MG63 (cell line): ENCODE results near the gene HRH1. TPM values are rescaled to one million over a fixed set of nuclear protein-coding genes. Genes with fewer than 3 reads are reported as not detected.
"Not testable (repeated sequence)": the region's sequence is repeated elsewhere in the genome, so short reads cannot be mapped to it uniquely, and the experiment has no call there.

Experiments
- DNase-seq: peaks from one replicate; pipeline ENCODE4 v3.0.0-alpha.2; 2020
- H3K27me3 ChIP-seq: fragments of 250-450 bp; sonication (Bioruptor Pico); 2 replicates; pipeline ENCODE4 v1.5.1; 2020; ENCODE audit warnings: mild to moderate bottlenecking, moderate library complexity
- H3K36me3 ChIP-seq: fragments of 250-450 bp; sonication (Bioruptor Pico); 2 replicates; pipeline ENCODE4 v1.5.1; 2020; ENCODE audit warnings: mild to moderate bottlenecking, moderate library complexity
- H3K4me3 ChIP-seq: fragments of 250-450 bp; sonication (Bioruptor Pico); 2 replicates; pipeline ENCODE4 v1.5.1; 2020; ENCODE audit warnings: mild to moderate bottlenecking, moderate library complexity
- H3K9me3 ChIP-seq: fragments of 250-450 bp; sonication (Bioruptor Pico); 2 replicates; pipeline ENCODE4 v1.5.1; 2020; ENCODE audit warnings: mild to moderate bottlenecking, moderate library complexity
- total RNA-seq: library from RNA; depleted of rRNA; stranded (reverse); fragments of >200 nt; shearing (Covaris generic); gene quantifications from 2 replicates; pipeline ENCODE4 v1.2.3, GENCODE V29; 2014; ENCODE audit warnings: low replicate concordance

The HRH1 gene
- total RNA-seq, 1 experiment from 2014 or later: 5.5 TPM

DNA sequence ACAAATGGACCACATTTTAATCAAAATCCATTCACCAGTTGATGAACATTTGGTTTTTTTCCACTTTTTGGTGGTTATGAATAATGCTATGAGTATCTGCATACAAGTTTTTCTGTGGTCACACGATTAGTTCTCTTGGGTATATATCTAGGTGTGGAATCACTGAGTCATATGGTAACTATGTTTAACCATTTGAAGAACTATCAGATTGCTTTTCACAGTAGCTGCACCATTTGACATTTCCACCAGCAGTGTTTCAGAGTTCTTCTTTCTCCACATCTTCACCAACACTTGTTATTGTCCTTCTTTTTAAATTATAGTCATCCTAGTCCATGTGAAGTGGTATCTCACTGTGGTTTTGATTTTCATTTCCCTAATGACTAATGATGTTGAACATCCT lies 84.6 kb downstream of the HRH1 start:
- Histone ChIP-seq H3K9me3 (peaks cover 3% of the 10 kb centered on the region; the same call in 1 of the 2 replicates), H3K4me3 (no peak overlapping the region), H3K27me3 (no peaks in the 10 kb centered on the region), H3K36me3 (no peaks in the 10 kb centered on the region; the same call in 1 of the 2 replicates)
- no peak for DNase-seq

DNA sequence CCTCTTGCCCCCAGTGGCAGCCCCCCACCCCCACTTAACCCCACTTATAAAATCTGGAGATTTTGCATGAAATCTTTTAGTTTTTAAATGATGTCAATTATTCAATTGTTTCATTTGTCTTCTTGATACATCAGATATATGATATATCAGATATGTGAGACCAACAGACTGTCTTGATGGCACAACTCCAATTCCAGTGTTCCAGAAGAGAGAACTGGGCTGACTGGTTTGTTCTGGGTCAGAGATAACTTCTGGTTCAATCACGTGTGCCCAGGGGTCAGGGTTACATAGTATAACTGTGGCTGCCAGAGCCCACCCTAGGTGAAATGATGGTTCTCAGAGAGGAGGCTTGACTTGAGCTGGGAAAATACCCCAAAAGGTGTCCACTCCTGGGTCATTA lies 85.5 kb downstream of the HRH1 start:
- Histone ChIP-seq H3K27me3 (no peaks in the 10 kb centered on the region), H3K36me3 (no peaks in the 10 kb centered on the region; the same call in 1 of the 2 replicates), H3K9me3 (peaks cover 3% of the 10 kb centered on the region; the same call in 1 of the 2 replicates), H3K4me3 (no peak overlapping the region)
- DNase-seq: no peak

DNA sequence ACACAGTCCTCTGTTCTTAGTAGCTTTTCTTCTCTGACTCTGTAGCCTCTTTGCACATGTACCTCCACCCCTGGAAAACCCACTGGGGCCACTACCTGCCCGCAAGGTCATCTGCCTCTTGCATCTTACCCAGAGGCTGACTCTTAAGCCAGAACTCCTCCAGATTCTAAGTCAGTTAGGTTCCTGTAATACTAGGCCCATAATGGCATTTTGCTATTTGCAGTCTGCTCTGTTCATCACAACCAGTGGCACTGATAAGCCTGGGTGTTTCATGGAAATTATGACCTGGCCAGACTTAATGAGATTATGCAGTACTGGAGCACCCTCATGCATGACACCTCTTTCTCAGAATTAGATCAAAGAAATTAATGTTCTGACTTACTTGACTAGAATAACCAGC lies 86.2 kb downstream of the HRH1 start:
- Histone ChIP-seq H3K9me3 (peaks cover 3% of the 10 kb centered on the region; the same call in 1 of the 2 replicates), H3K36me3 (no peaks in the 10 kb centered on the region; the same call in 1 of the 2 replicates), H3K27me3 (no peaks in the 10 kb centered on the region), H3K4me3 (no peak overlapping the region)
- DNase-seq: no peak

DNA sequence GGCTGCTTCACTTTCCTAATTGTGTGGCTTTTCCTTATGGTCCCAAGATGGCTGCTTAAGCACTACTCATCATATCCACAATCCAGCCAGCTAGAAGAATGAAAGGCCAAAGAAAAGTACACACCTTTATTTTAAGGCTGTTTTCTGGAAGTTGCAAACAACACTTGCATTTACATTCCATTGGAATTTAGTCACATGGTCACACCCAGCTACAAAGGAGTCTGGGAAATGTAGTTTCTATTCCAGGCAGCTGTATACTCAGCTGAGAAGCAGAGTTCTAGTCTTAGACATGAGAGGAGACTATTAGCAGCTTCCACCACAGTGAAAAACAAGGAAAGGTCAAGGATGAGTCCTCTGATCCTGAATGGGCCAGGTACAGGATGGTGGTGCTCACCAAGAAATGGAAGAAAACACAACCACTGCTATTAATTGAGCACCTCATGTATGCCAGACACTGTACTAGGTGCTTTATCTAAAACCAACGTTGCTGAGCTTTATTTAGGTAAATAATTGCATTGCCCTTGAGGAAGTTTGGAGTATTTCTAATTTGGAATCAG lies 89.9 kb downstream of the HRH1 start:
- no peaks in the 10 kb centered on the region; the same call in 1 of the 2 replicates for H3K36me3 ChIP-seq
- no peak for DNase-seq
- no peaks in the 10 kb centered on the region for H3K9me3 ChIP-seq
- no peaks in the 10 kb centered on the region for H3K27me3 ChIP-seq
- no peak overlapping the region for H3K4me3 ChIP-seq

DNA sequence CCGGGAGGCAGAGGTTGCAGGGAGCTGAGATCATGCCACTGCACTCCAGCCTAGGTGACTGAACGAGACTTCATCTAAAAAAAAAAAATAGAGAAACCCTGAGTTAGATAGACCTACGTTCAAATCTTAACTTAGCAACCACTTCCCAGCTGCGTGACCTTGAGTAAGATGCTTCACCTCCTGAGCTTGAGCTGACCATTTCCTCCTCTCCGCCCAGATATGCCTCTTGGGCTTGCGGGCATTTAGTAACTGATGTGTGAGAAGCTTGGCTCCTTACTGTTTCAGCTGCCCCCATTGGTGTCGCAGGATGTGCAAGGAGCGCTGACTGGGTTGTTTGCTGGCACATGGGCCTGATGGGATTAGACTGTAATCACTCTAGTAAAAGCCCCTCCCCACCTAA lies 91.0 kb downstream of the HRH1 start:
- Histone ChIP-seq H3K4me3 (no peak overlapping the region), H3K9me3 (no peaks in the 10 kb centered on the region), H3K27me3 (no peaks in the 10 kb centered on the region), H3K36me3 (no peaks in the 10 kb centered on the region)
- no peak for DNase-seq

DNA sequence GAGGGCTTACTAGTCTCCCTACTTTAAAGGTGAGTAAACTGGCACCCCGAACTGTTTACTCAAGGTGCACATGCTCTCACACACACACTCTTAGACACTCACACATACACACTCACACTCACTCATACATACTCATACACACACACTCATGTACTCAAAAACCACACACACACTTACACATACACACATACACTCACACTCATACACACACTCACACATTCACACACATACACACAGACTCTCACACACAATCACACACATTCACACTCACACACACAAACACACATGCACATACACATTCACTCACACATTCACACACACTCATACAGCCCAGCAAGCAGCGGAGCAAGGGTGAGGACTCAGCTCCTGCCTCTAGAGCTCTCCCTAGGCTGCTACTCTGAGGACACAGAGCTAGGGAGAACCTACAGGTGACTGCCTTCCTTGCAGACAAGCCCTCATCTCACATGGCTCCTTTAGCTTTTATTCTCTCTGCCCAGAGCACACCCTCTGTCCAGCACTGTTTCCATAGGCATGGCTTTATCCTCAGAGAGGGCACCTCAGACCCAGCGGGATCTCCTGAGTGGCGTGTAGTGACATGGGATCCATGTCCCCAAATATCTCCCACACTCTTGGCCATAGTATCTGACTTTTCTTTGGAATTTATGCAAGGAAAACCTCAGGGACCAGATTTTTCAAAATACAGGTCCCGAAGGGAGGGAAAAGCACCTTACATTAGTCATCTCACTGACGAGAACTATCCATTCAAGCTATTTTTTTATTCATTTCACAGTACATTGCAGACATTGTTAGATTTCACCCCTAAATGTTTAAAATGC lies 91.8 kb downstream of the HRH1 start:
- no peak overlapping the region for H3K4me3 ChIP-seq
- H3K9me3 ChIP-seq: no peaks in the 10 kb centered on the region
- H3K36me3 ChIP-seq: no peaks in the 10 kb centered on the region
- DNase-seq: no peak
- no peaks in the 10 kb centered on the region for H3K27me3 ChIP-seq

DNA sequence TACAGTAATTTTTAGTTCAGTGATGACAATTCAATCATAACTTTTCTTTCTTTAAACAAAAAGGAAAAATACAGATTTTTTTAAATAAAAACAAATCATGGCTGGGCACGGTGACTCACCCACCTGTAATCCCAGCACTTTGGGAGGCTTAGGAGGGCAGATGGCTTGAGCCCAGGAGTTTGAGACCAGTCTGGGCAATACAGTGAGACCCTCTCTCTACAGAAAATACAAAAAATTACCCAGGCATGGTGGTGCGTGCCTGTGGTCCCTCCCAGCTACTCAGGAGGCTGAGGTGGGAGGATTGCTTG lies 92.3 kb downstream of the HRH1 start:
- no peak overlapping the region for H3K4me3 ChIP-seq
- no peaks in the 10 kb centered on the region for H3K9me3 ChIP-seq
- no peaks in the 10 kb centered on the region for H3K36me3 ChIP-seq
- H3K27me3 ChIP-seq: no peaks in the 10 kb centered on the region
- no peak for DNase-seq

DNA sequence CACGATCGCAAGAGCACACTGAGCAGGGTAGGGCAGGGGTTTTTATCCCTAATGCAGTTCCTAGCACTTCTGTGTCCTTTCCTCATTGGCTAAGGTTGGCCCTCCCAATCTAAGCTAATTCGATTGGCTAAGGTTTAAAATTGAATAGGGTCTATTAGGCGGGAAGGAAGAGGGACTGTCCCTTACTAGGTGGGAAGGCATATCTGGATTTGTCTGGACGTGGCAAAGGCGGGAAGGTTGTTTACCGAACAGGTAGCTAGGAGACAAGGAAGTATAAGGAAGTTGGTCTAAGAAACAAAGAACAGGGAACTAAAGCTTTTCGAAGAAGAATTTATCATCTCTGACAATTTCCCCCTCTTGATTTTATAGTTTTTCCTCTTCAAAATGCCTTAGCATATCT lies 93.1 kb downstream of the HRH1 start:
- Histone ChIP-seq H3K4me3 (no peak overlapping the region), H3K27me3 (no peaks in the 10 kb centered on the region), H3K36me3 (no peaks in the 10 kb centered on the region), H3K9me3 (no peaks in the 10 kb centered on the region)
- DNase-seq: no peak

DNA sequence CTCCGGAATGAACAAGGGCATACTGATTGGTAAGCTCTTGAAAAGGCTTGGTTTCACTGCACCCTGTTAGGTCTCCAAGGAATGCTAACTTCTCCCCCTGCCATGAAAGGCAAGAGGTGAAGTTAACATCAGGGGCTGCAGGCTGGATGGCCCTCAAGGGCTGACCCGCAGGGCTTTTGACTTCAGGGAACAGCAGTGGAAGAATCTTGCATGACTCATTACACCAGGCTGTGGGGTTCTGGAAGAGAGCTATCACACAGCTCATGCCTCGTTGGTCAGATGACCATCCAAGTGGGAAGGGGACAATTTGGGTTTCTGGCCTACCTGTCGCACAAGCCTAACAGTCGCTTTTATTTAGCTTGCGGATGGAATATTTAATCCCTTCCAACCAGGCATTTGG lies 94.3 kb downstream of the HRH1 start:
- Histone ChIP-seq H3K4me3 (no peak overlapping the region), H3K27me3 (no peaks in the 10 kb centered on the region), H3K36me3 (no peaks in the 10 kb centered on the region), H3K9me3 (no peaks in the 10 kb centered on the region)
- DNase-seq: no peak

DNA sequence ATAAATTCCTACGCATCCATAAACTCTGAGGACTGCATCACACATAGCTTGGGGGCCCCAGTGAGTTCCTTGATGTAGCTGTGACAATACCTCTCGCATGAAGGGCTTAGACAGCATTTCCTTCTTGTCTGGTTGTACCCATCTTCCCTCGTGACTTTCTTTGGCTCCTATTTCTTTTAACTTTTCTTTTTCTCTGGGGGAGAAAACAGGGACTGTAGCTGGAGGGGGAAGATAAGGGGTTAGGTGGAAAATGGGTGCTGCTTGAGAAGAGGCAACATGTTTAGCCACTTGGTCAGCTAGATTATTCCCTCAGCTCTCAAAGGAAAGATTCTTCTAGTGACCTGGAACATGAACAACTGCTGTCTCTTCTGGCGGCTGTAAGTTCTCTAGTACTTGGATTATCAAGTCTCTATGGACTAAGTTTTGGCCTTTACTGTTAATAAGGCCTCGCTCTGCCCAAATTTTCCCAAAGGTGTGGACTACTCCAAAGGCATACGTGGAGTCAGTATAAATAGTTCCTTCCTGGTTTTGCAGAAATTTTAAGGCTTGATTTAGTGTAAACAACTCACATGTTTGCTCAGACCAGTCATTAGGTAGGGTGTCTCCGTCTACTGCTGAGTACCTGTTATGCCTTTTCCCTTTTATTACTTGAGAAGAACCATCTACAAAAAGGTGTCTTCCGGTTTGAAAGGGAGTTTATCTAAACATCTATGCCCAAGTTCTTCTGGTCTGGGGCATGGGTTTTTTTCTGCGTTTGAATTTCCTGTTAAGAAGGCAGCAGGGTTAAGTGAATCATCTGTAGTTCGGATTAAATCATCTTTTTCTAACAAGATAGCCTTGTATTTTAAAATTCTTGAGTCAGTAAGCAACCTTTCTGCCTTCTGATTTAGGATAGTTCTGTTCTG lies 96.9 kb downstream of the HRH1 start:
- Histone ChIP-seq H3K27me3 (no peaks in the 10 kb centered on the region), H3K9me3 (no peaks in the 10 kb centered on the region), H3K4me3 (no peak overlapping the region), H3K36me3 (no peaks in the 10 kb centered on the region)
- DNase-seq: no peak

DNA sequence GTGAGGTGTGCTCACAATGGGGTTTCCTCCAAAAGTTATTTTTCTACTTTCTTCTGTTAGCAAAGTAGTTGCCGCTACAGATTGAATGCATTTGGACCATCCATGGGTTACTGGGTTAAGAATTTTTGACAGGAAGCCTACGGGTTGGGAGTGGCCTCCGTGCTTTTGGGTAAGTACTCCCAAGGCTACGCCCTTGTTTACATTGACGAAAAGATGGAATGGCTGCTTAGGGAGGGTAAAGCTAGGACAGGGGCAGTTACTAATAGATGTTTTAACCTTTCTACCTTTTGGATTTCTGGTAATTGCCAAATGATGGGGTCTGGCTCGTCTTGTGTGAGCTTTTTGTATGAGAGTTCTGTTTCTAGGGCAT lies 97.5 kb downstream of the HRH1 start:
- no peak for DNase-seq
- Histone ChIP-seq H3K36me3 (no peaks in the 10 kb centered on the region), H3K4me3 (no peak overlapping the region), H3K27me3 (no peaks in the 10 kb centered on the region), H3K9me3 (no peaks in the 10 kb centered on the region)

DNA sequence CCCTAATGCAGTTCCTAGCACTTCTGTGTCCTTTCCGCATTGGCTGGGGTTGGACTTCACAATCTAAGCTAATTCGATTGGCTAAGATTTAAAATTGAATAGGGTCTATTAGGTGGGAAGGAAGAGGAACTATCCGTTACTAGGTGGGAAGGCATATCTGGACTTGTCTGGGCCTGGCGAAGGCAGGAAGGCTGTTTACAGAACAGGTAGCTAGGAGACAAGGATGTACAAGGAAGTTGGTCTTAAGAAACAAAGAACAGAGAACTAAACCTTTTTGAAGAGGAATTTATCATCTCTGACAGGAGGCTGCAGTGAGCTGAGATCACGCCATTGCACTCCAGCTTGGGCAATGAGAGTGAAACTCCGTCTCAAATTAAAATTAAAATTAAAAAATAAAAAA lies 100.6 kb downstream of the HRH1 start:
- no peak for DNase-seq
- Histone ChIP-seq H3K4me3 (no peak overlapping the region), H3K27me3 (no peaks in the 10 kb centered on the region), H3K9me3 (no peaks in the 10 kb centered on the region), H3K36me3 (no peaks in the 10 kb centered on the region)

DNA sequence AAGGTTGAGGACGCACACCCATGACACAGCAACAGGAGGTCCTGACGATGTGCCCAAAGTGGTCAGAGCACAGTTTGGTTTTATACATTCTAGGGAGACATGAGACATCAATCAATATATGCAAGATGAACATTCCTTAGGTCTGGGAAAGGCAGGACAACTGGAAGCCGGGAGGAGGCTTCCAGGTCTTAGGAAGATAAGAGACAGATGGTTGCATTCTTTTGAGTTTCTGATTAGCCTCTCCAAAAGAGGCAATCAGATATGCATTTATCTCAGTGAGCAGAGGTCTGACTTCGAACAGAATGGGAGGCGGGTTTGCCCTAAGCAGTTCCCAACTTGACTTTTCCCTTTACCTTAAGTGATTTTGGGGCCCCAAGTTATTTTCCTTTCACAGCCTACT lies 101.2 kb downstream of the HRH1 start:
- not testable (repeated sequence) for H3K4me3 ChIP-seq, H3K27me3 ChIP-seq, H3K9me3 ChIP-seq, H3K36me3 ChIP-seq, DNase-seq

DNA sequence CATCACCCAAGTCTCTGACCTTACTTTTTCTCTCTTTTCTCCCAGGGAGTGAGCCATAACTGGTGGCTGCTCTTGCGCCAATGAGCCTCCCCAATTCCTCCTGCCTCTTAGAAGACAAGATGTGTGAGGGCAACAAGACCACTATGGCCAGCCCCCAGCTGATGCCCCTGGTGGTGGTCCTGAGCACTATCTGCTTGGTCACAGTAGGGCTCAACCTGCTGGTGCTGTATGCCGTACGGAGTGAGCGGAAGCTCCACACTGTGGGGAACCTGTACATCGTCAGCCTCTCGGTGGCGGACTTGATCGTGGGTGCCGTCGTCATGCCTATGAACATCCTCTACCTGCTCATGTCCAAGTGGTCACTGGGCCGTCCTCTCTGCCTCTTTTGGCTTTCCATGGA lies 104.7 kb downstream of the HRH1 start:
- DNase-seq: no peak
- no peak overlapping the region for H3K4me3 ChIP-seq
- no peaks in the 10 kb centered on the region for H3K36me3 ChIP-seq
- no peaks in the 10 kb centered on the region for H3K27me3 ChIP-seq
- no peaks in the 10 kb centered on the region for H3K9me3 ChIP-seq

DNA sequence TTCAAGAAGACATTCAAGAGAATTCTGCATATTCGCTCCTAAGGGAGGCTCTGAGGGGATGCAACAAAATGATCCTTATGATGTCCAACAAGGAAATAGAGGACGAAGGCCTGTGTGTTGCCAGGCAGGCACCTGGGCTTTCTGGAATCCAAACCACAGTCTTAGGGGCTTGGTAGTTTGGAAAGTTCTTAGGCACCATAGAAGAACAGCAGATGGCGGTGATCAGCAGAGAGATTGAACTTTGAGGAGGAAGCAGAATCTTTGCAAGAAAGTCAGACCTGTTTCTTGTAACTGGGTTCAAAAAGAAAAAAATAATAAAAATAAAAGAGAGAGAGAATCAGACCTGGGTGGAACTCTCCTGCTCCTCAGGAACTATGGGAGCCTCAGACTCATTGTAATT lies 106.2 kb downstream of the HRH1 start:
- no peaks in the 10 kb centered on the region for H3K27me3 ChIP-seq
- no peaks in the 10 kb centered on the region for H3K9me3 ChIP-seq
- no peaks in the 10 kb centered on the region for H3K36me3 ChIP-seq
- H3K4me3 ChIP-seq: no peak overlapping the region
- no peak for DNase-seq

DNA sequence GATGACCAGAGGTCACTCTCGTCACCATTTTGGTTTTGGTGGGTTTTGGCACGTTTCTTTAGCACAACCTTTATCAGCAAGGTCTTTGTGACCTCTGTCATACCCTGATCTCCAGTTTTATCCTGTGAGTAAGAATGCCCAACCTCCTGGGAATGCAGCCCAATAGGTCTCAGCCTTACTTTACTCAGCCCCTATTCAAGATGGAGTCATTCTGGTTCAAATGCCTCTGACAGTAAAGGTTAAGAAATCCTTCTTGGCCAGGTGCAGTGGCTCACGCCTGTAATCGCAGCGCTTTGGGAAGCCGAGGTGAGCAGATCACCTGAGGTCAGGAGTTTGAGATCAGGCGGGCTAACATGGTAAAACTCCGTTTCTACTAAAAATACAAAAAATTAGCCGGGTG lies 114.7 kb downstream of the HRH1 start:
- no peaks in the 10 kb centered on the region for H3K27me3 ChIP-seq
- no peak for DNase-seq
- H3K9me3 ChIP-seq: no peaks in the 10 kb centered on the region

More for the DNA sequence above, 114.7 kb downstream of the HRH1 start:
- Histone ChIP-seq H3K36me3 (peaks cover 1% of the 10 kb centered on the region; the same call in 1 of the 2 replicates), H3K4me3 (no peak overlapping the region)
